HG03108 (cell line): ENCODE results near the gene ALDH6A1.
"Not testable (repeated sequence)": the region's sequence is repeated elsewhere in the genome, so short reads cannot be mapped to it uniquely, and the experiment has no call there.

Experiments used
- ATAC-seq: cut with Tn5 transposase; IDR thresholded peaks from one replicate; pipeline ENCODE4 v1.9.1; 2021; ENCODE audit warnings: moderate library complexity; ENCODE audit not compliant: unreplicated experiment

ALDH6A1 gene

GRCh38 chr14:74084277-74085046, at the start of gene ALDH6A1, which contains the start of gene LIN52:
ALDH6A1 (minus strand) TSS chr14:74084453; CDS start chr14:74084394, 59 bp downstream.
LIN52 (plus strand) TSS chr14:74084956; CDS start chr14:74084975, 19 bp downstream.
- peak; percentile 86 for ATAC-seq

- ATAC-seq = no peak
Observed at GRCh38 chr14:74127634-74128033, 43.4 kb upstream of the ALDH6A1 start.

- ATAC-seq = no peak
Observed at GRCh38 chr14:74126315-74127013, 42.2 kb upstream of the ALDH6A1 start.

GRCh38 chr14:74125487-74125886, 41.2 kb upstream of the ALDH6A1 start:
- not testable (repeated sequence) for ATAC-seq

- not testable (repeated sequence) for ATAC-seq
Observed at GRCh38 chr14:74111395-74112216, 27.4 kb upstream of the ALDH6A1 start.

GRCh38 chr14:74109369-74109768, 25.1 kb upstream of the ALDH6A1 start:
- ATAC-seq = no peak

GRCh38 chr14:74105381-74105780, 21.1 kb upstream of the ALDH6A1 start:
- ATAC-seq = no peak

GRCh38 chr14:74089251-74090020, 5.2 kb upstream of the ALDH6A1 start:
- no peak for ATAC-seq

- ATAC-seq = no peak
Observed at GRCh38 chr14:74085828-74086227, 1.6 kb upstream of the ALDH6A1 start.

- ATAC-seq = no peak
Observed at GRCh38 chr14:74085047-74085637, 889 bp upstream of the ALDH6A1 start.

GRCh38 chr14:74083784-74084276, 423 bp downstream of the ALDH6A1 start:
- ATAC-seq = no peak

- ATAC-seq = no peak
Observed at GRCh38 chr14:74083161-74083560, 1.1 kb downstream of the ALDH6A1 start.

- no peak for ATAC-seq
Observed at GRCh38 chr14:74081491-74081890, 2.8 kb downstream of the ALDH6A1 start.

GRCh38 chr14:74080820-74081460, 3.3 kb downstream of the ALDH6A1 start:
- ATAC-seq = no peak

GRCh38 chr14:74077401-74077800, 6.9 kb downstream of the ALDH6A1 start:
- no peak for ATAC-seq

- no peak for ATAC-seq
Observed at GRCh38 chr14:74065746-74066575, 18.3 kb downstream of the ALDH6A1 start.

GRCh38 chr14:74064883-74065282, 19.4 kb downstream of the ALDH6A1 start:
- ATAC-seq = no peak

- no peak for ATAC-seq
Observed at GRCh38 chr14:74064426-74064825, 19.8 kb downstream of the ALDH6A1 start.

GRCh38 chr14:74062809-74063150, 21.5 kb downstream of the ALDH6A1 start:
- no peak for ATAC-seq
